GM12878 (cell line): ENCODE data around the gene CALM3. TPM values are rescaled to one million over a fixed set of nuclear protein-coding genes. Genes with fewer than 3 reads are reported as not detected.

Experiments
- ATAC-seq: fragments of 200-7000 bp; cut with Tn5 transposase; 3 replicates; pipeline ENCODE4 v1.9.1; 2020; ENCODE audit warnings: mild to moderate bottlenecking, moderate library complexity
- BruUV-seq: library from RNA; stranded (reverse); fragments of 400-500 nt; replicated peaks from 2 replicates; lab custom pipeline; 2021; lab: Mats Ljungman, UMichigan
- CTCF ChIA-PET: fragments of 300-600 bp; sonication (Branson Sonifier 250); formaldehyde crosslinking; extraction: SDS; loops from one replicate; lab custom pipeline; 2021; ENCODE audit warnings: inconsistent platforms; lab: Yijun Ruan, JAX
- POLR2A ChIA-PET: fragments of 350-600 bp; formaldehyde crosslinking; extraction: SDS; loops from one replicate; lab custom pipeline; 2021; ENCODE audit warnings: inconsistent platforms; lab: Charles Lee
- RAD21 ChIA-PET: fragments of 300-600 bp; sonication (Branson Sonifier 250); formaldehyde crosslinking; loops from one replicate; lab custom pipeline; 2023; ENCODE audit warnings: antibody characterized with exemption; ENCODE audit not compliant: unreplicated experiment; lab: Charles Lee
- SMC1A ChIA-PET: fragments of 300-600 bp; sonication (Branson Sonifier 250); formaldehyde crosslinking; loops from one replicate; lab custom pipeline; 2023; ENCODE audit not compliant: unreplicated experiment, uncharacterized antibody; lab: Charles Lee
- DNase-seq: peaks from one replicate; pipeline ENCODE4 v3.0.0-alpha.2; 2011; ENCODE audit warnings: low read depth, low spot score
- FAIRE-seq: peaks from 3 replicates; lab custom pipeline; 2011; peaks lifted over from hg19 to GRCh38; lab: Jason Lieb, UNC
- H2AFZ ChIP-seq: 2 replicates; pipeline ENCODE4 v1.6.0; 2011; ENCODE audit warnings: low read depth, low read length, control low read depth; ENCODE audit not compliant: control insufficient read depth
- H3K27ac ChIP-seq: 2 replicates; pipeline ENCODE4 v1.5.1; 2011; ENCODE audit warnings: control low read depth; ENCODE audit not compliant: control insufficient read depth, insufficient read depth
- H3K27me3 ChIP-seq, 2 experiments: replicated peaks in 1 of 2; 2 replicates each; pipeline versions ENCODE4 v1.6.0 to v1.6.1; 2011; ENCODE audit warnings: low read length in 1 of 2; ENCODE audit not compliant: control insufficient read depth in 2 of 2, insufficient read depth in 2 of 2
- H3K36me3 ChIP-seq, 2 experiments: 2 replicates each; pipeline ENCODE4 v1.5.1; 2011; ENCODE audit warnings: low read length in 1 of 2; ENCODE audit not compliant: control insufficient read depth in 2 of 2, insufficient read depth in 2 of 2
- H3K4me1 ChIP-seq: 2 replicates; pipeline ENCODE4 v1.6.1; 2011; ENCODE audit warnings: mild to moderate bottlenecking, low read length, moderate library complexity, mixed read lengths; ENCODE audit not compliant: control insufficient read depth, insufficient read depth
- H3K4me2 ChIP-seq: 2 replicates; pipeline ENCODE4 v1.6.0; 2011; ENCODE audit warnings: control low read depth; ENCODE audit not compliant: control insufficient read depth, insufficient read depth
- H3K4me3 ChIP-seq: fragments of 200-600 bp; sonication (generic); 2 replicates; pipeline ENCODE4 v1.5.1; 2016
- H3K79me2 ChIP-seq: 2 replicates; pipeline ENCODE4 v1.6.0; 2011; ENCODE audit warnings: low read length; ENCODE audit not compliant: control insufficient read depth, insufficient read depth
- H3K9ac ChIP-seq: 2 replicates; pipeline ENCODE4 v1.8.0; 2011; ENCODE audit warnings: low read length, control low read depth, mixed read lengths; ENCODE audit not compliant: control insufficient read depth, insufficient read depth
- H3K9me3 ChIP-seq: replicated peaks from 3 replicates; pipeline ENCODE4 v1.5.1; 2011; ENCODE audit warnings: mild to moderate bottlenecking, low read length; ENCODE audit not compliant: control insufficient read depth, insufficient read depth
- H4K20me1 ChIP-seq: 2 replicates; pipeline ENCODE4 v1.6.0; 2011; ENCODE audit not compliant: control insufficient read depth, insufficient read depth
- CBX3 ChIP-seq: fragments of 200-600 bp; sonication (generic); IDR thresholded peaks from 2 replicates; pipeline ENCODE4 v1.6.1; 2016; ENCODE audit warnings: low read depth, borderline replicate concordance
- CEBPB ChIP-seq, 2 experiments: fragments of 150-350 bp in 1 of 2; IDR thresholded peaks; 2 replicates each; pipeline ENCODE4 v1.6.1; 2012 to 2014; ENCODE audit warnings: low read depth in 2 of 2, low read length in 2 of 2, borderline replicate concordance in 1 of 2, inconsistent platforms in 1 of 2
- CHD2 ChIP-seq: IDR thresholded peaks from 2 replicates; pipeline ENCODE4 v1.6.1; 2011; ENCODE audit warnings: low read depth, low read length, improper control_type of control experiment, borderline replicate concordance
- HCFC1 ChIP-seq: fragments of 150-350 bp; IDR thresholded peaks from 2 replicates; pipeline ENCODE4 v1.6.1; 2014; ENCODE audit warnings: low read length
- NBN ChIP-seq: fragments of 450-650 bp; IDR thresholded peaks from 2 replicates; pipeline ENCODE4 v1.6.1; 2016
- NFYB ChIP-seq: IDR thresholded peaks from 2 replicates; pipeline ENCODE4 v1.6.1; 2011; ENCODE audit warnings: low read depth, mild to moderate bottlenecking, low read length, improper control_type of control experiment, moderate library complexity; ENCODE audit not compliant: insufficient read depth
- RAD21 ChIP-seq: IDR thresholded peaks from 2 replicates; pipeline ENCODE4 v1.6.1; 2011; ENCODE audit warnings: mild to moderate bottlenecking, low read depth, low read length, moderate library complexity; ENCODE audit not compliant: insufficient read depth
- RBBP5 ChIP-seq: fragments of 200-600 bp; sonication (generic); conservative IDR thresholded peaks from 2 replicates; pipeline ENCODE4 v1.6.1; 2016
- ZNF622 ChIP-seq: fragments of 450-650 bp; IDR thresholded peaks from 2 replicates; pipeline ENCODE4 v1.6.1; 2017; ENCODE audit warnings: mild to moderate bottlenecking, inconsistent platforms
- ZZZ3 ChIP-seq: IDR thresholded peaks from 2 replicates; pipeline ENCODE4 v1.6.1; 2011; ENCODE audit warnings: low read depth; ENCODE audit not compliant: control insufficient read depth, insufficient read length
- WGBS: methylation state at CpG from one replicate; pipeline ENCODE4 v1.1.6; 2016; ENCODE audit warnings: low lambda C conversion rate; ENCODE audit not compliant: insufficient replicate concordance, insufficient coverage; ENCODE audit errors: missing lambda C conversion rate; 5-methylcytosine and 5-hydroxymethylcytosine counted together
- in situ Hi-C: fragments of 300-500 bp; cut with MboI; formaldehyde crosslinking; loops from 9 replicates; pipeline ENCODE4 v1.14.3; 2018; ENCODE audit warnings: mixed read lengths
- intact Hi-C: fragments of 100-400 bp; cut with micrococcal nuclease; formaldehyde crosslinking; loops from one replicate; pipeline ENCODE4 v1.14.2; 2022; ENCODE audit not compliant: unreplicated experiment
- polyA plus RNA-seq, 11 experiments: library from polyadenylated mRNA; depleted of rRNA in 4 of 11; unstranded in 6 of 11; stranded (reverse) in 5 of 11; fragments of >200 nt; fragmentation: Nextera tagmentation in 4 of 11; fragmentation: Illumina TruSeq in 1 of 11; extraction: Ambion mirVana in 4 of 11; extraction: Trizol in 1 of 11; gene quantifications; 1 replicate in 1 of 11; 2 replicates in 10 of 11; pipeline versions ENCODE4 v1.2.1 to v1.2.3, GENCODE V29; 2011 to 2016; ENCODE audit warnings: inconsistent platforms in 2 of 11, missing spikeins in 2 of 11, low read depth in 1 of 11
- total RNA-seq, 4 experiments: library from RNA; depleted of rRNA in 3 of 4; stranded (reverse); fragments of >200 nt in 3 of 4; fragmentation: Illumina TruSeq in 1 of 4; extraction: Trizol in 1 of 4; gene quantifications; 2 replicates each; pipeline versions ENCODE4 v1.2.1 to v1.2.3, GENCODE V29; 2013 to 2021
- TF ChIP-seq, protein P1 (sequence below), 3 experiments: IDR thresholded peaks in 2 of 3; conservative IDR thresholded peaks in 1 of 3; 2 replicates each; pipeline ENCODE4 v1.5.1; 2011; ENCODE audit warnings: low read depth in 3 of 3, low read length in 3 of 3, mild to moderate bottlenecking in 3 of 3, control low read depth in 2 of 3, moderate library complexity in 2 of 3, inconsistent platforms in 1 of 3, mixed read lengths in 1 of 3; ENCODE audit not compliant: control insufficient read depth in 2 of 3, insufficient read depth in 1 of 3; ENCODE audit errors: extremely low read depth in 1 of 3
- TF ChIP-seq, protein P2 (sequence below): IDR thresholded peaks from 2 replicates; pipeline ENCODE4 v1.6.1; 2011; ENCODE audit warnings: borderline replicate concordance, low read depth, mild to moderate bottlenecking, moderate library complexity, low read length; ENCODE audit not compliant: insufficient read depth, poor library complexity, severe bottlenecking
- TF ChIP-seq, protein P3 (sequence below): IDR thresholded peaks from 2 replicates; pipeline ENCODE4 v1.6.1; 2011; ENCODE audit warnings: mild to moderate bottlenecking, low read depth, low read length, moderate library complexity; ENCODE audit not compliant: insufficient replicate concordance
- TF ChIP-seq, protein P4 (sequence below): fragments of 450-650 bp; IDR thresholded peaks from 2 replicates; pipeline ENCODE4 v1.6.1; 2018; ENCODE audit warnings: borderline replicate concordance, mild to moderate bottlenecking; ENCODE audit not compliant: partially characterized antibody

Gene CALM3
- total and polyA plus RNA-seq, 10 of the 15 experiments (the other 5 are each of a cell fraction or from before 2014, with no cell fraction given), result 164 to 849 (median 347) TPM

DNA sequence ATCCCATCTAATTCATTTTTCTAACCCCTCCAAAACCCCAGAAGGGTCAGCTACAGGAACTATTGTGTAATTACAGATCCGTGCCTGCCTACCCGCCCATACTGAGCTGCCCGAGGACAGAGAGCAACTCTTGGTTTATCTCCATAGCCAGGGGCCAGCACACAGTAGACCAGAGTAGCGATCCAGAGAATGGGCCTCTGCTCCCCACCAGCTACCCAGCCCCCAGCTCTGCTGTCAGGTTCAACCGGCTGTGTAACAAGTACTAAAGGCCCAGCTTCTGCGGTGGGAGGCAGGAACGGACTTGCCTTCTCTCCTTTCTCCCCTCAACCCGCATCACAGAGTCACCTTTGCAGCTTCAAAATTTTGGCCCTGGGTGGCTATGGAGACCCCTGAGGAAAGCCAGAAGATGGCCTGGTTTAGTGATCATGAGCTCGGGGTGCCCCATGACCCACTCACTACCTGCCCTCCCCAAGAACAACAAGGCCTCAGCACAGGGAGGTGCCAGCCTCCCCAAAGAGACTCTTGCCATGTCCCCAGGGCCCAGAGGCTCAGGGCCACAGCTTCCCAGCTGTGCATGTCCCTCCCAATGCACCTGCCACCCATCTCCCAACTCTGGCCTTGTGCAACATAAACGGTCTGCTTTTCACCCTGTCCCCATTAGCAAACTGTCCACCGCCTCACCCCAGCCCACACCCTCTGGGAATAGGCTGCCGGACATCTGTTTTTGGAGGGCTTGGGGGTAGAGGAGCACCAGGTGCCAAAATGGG, 5.7 kb downstream of the CALM3 start:
- H3K4me1 ChIP-seq, result peaks cover 26% of the 10 kb centered on the region
- DNase-seq, result no peak
- ATAC-seq, result no peak
- intact Hi-C loops, result no loop called here
- TF ChIP-seq ZZZ3, result no peak
- TF ChIP-seq HCFC1, result no peak
- no peak for TF ChIP-seq NFYB
- TF ChIP-seq, protein P1, sequence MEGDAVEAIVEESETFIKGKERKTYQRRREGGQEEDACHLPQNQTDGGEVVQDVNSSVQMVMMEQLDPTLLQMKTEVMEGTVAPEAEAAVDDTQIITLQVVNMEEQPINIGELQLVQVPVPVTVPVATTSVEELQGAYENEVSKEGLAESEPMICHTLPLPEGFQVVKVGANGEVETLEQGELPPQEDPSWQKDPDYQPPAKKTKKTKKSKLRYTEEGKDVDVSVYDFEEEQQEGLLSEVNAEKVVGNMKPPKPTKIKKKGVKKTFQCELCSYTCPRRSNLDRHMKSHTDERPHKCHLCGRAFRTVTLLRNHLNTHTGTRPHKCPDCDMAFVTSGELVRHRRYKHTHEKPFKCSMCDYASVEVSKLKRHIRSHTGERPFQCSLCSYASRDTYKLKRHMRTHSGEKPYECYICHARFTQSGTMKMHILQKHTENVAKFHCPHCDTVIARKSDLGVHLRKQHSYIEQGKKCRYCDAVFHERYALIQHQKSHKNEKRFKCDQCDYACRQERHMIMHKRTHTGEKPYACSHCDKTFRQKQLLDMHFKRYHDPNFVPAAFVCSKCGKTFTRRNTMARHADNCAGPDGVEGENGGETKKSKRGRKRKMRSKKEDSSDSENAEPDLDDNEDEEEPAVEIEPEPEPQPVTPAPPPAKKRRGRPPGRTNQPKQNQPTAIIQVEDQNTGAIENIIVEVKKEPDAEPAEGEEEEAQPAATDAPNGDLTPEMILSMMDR (IDR thresholded peaks at IDR 0.05 in 2 of 3, conservative IDR thresholded peaks at IDR 0.05 in 1 of 3; ENCODE audit: control insufficient read depth in 2 of 3, extremely low read depth in 1 of 3, insufficient read depth in 1 of 3, low read depth in 3 of 3, low read length in 3 of 3), result no peak
- no peak for TF ChIP-seq CBX3
- no peak for TF ChIP-seq RBBP5
- no peak for TF ChIP-seq ZNF622
- TF ChIP-seq, protein P2, sequence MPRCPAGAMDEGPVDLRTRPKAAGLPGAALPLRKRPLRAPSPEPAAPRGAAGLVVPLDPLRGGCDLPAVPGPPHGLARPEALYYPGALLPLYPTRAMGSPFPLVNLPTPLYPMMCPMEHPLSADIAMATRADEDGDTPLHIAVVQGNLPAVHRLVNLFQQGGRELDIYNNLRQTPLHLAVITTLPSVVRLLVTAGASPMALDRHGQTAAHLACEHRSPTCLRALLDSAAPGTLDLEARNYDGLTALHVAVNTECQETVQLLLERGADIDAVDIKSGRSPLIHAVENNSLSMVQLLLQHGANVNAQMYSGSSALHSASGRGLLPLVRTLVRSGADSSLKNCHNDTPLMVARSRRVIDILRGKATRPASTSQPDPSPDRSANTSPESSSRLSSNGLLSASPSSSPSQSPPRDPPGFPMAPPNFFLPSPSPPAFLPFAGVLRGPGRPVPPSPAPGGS, result no peak
- TF ChIP-seq NBN, result no peak
- no peak for TF ChIP-seq CEBPB (IDR thresholded peaks at IDR 0.05; ENCODE audit: borderline replicate concordance in 1 of 2, low read depth in 2 of 2, low read length in 2 of 2)
- TF ChIP-seq RAD21, result no peak
- TF ChIP-seq, protein P3, sequence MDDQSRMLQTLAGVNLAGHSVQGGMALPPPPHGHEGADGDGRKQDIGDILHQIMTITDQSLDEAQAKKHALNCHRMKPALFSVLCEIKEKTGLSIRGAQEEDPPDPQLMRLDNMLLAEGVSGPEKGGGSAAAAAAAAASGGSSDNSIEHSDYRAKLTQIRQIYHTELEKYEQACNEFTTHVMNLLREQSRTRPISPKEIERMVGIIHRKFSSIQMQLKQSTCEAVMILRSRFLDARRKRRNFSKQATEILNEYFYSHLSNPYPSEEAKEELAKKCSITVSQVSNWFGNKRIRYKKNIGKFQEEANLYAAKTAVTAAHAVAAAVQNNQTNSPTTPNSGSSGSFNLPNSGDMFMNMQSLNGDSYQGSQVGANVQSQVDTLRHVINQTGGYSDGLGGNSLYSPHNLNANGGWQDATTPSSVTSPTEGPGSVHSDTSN, result no peak
- no peak for TF ChIP-seq CHD2
- TF ChIP-seq, protein P4, sequence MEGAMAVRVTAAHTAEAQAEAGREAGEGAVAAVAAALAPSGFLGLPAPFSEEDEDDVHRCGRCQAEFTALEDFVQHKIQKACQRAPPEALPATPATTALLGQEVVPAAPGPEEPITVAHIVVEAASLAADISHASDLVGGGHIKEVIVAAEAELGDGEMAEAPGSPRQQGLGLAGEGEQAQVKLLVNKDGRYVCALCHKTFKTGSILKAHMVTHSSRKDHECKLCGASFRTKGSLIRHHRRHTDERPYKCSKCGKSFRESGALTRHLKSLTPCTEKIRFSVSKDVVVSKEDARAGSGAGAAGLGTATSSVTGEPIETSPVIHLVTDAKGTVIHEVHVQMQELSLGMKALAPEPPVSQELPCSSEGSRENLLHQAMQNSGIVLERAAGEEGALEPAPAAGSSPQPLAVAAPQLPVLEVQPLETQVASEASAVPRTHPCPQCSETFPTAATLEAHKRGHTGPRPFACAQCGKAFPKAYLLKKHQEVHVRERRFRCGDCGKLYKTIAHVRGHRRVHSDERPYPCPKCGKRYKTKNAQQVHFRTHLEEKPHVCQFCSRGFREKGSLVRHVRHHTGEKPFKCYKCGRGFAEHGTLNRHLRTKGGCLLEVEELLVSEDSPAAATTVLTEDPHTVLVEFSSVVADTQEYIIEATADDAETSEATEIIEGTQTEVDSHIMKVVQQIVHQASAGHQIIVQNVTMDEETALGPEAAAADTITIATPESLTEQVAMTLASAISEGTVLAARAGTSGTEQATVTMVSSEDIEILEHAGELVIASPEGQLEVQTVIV, result no peak
- TF ChIP-seq, all 136 proteins: peak for 0
- Histone ChIP-seq H2AFZ (no peak overlapping the region), H3K27me3 (no peaks in the 10 kb centered on the region), H3K9ac (no peak overlapping the region), H3K4me2 (no peak overlapping the region), H3K27ac (no peak overlapping the region), H3K9me3 (no peaks in the 10 kb centered on the region), H3K4me3 (no peak overlapping the region), H4K20me1 (peaks cover 18% of the 10 kb centered on the region), H3K36me3 (peaks cover 38 to 47% of the 10 kb centered on the region in 2 experiments), H3K79me2 (peaks cover 41% of the 10 kb centered on the region)
- in situ Hi-C loops, result no loop called here
- no peak for FAIRE-seq
- BruUV-seq, result no TSS peak
- ChIA-PET RAD21 (interaction anchor here (0.5 to 1.3 kb wide), 2 partner anchors 7 to 247 kb away, joined by 3 read pairs; no protein-coding TSS in a partner anchor), POLR2A (interaction anchor here (0.7 to 7.3 kb wide), 3 partner anchors 13 to 147 kb away, joined by 3 to 72 read pairs (median 4); no protein-coding TSS in a partner anchor), SMC1A (interaction anchor here (0.8 to 2.8 kb wide), 3 partner anchors 8 to 55 kb away, joined by 4 to 12 read pairs (median 4); partner anchors contain the start of gene DACT3), CTCF (interaction anchor here (0.9 to 3.2 kb wide), 5 partner anchors 14 to 147 kb away, joined by 3 to 14 read pairs (median 3); partner anchors contain the start of gene DACT3)
- WGBS, result 99% methylated on average over 12 of the region's 12 CpGs
